ENCODE measurements around the gene ERVK3-1.
A peak's percentile ranks its signal among the peaks of the same experiment; 100 is the strongest.
"Not testable (repeated sequence)": the region's sequence is repeated elsewhere in the genome, so short reads cannot be mapped to it uniquely, and the experiment has no call there.

ERVK3-1 gene, protein sequence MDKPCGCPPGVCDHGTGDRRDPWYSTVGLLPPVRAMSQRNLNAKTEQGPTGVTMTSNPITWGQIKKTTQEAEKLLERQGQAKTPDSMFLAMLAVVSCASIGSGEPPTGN

GRCh38 chr19:58305065-58305931 lies at the start of gene ERVK3-1:
TSS of gene ERVK3-1 (plus strand) at chr19:58305377. CDS start at chr19:58312169, 6,792 bp downstream.
- peak; percentile 97 for DNase-seq

DNA sequence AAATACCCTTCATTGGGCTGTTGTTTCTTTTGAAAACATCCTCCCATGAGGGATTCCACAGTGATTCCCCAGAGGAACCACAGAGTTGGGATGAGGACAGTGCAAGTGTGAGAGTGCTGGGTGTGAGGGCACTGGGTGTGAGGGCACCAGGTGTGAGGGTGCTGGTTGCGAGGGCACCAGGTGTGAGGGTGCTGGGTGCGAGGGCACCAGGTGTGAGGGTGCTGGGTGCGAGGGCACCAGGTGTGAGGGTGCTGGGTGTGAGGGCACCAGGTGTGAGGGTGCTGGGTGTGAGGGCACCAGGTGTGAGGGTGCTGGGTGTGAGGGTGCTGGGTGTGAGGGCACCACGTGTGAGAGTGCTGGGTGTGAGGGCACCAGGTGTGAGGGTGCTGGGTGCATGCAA lies 46.9 kb upstream of the ERVK3-1 start:
- not testable (repeated sequence) for DNase-seq

DNA sequence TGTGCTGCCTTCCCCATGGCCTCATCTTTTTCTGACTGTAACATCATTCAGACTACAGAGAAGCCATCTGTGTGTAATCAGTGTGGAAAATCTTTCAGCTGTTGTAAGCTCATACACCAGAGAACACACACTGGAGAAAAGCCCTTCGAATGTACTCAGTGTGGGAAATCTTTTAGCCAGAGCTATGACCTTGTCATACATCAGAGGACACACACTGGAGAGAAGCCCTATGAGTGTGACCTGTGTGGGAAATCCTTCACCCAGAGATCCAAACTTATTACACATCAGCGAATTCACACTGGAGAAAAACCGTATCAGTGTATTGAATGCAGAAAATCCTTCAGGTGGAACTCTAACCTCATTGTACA lies 43.6 kb upstream of the ERVK3-1 start:
- no peak for DNase-seq

GRCh38 chr19:58261968-58262921 lies 42.9 kb upstream of the ERVK3-1 start:
- DNase-seq = no peak

DNA sequence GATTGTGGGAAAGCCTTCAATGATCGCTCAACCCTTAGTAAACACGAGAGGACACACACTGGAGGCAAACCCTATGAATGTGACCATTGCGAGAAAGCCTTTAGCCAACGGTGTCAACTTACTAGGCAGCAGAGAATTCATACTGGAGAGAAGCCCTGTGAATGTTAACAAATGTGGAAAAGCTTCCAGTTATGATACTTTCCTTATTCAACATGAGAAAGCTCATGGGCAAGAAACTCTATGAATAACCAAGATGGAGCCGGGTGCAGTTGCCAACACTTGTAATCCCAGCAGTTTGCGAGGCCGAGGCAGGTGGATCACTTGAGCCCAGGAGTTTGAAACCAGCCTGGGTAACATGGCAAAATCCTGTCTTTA lies 42.3 kb upstream of the ERVK3-1 start:
- DNase-seq = no peak

- DNase-seq = no peak
These were observed 40.1 kb upstream of the ERVK3-1 start for GRCh38 chr19:58265100-58265499.

- no peak for DNase-seq
These were observed 36.8 kb upstream of the ERVK3-1 start for GRCh38 chr19:58268344-58268743.

DNA sequence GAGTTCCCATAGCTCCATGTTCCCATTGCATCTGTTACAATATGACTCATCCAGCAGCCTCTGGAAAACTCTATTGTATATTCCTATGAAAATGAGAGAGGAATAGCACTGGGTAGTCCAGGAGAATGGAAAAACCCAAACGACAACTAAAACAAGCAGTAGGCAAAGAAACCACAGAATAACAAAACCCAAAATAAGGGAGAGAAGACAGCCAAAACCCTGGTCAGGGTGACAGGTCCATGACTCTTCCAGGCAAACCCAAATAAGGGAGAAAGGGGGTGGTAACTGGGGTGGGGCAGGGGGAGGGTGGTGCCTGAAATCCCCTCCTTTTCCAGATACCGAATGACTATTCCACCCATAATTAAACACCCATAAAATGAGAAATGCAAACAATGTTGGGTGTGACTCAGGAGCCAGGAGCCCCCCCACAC lies 30.4 kb upstream of the ERVK3-1 start:
- DNase-seq = no peak

- no peak for DNase-seq
These were observed 29.6 kb upstream of the ERVK3-1 start for GRCh38 chr19:58275564-58275963.

DNA sequence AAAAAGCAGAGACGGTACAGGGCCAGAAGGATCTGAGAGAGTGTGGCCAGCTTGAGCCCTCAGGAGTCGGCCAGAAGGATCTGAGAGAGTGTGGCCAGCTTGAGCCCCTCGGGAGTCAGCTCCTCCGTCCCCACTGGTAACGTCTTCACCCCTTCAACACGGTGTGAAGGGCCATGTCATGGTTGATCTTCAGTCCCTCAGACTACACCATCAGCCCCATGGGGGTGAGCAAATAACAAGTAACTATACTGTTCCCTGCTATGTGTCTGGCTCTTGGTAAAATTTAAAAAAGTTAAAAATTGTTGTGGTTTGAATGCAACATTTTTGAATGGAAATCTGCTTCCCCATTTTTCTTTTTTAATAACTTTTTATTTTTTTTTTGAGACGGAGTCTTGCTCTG lies 28.0 kb upstream of the ERVK3-1 start:
- no peak for DNase-seq

DNA sequence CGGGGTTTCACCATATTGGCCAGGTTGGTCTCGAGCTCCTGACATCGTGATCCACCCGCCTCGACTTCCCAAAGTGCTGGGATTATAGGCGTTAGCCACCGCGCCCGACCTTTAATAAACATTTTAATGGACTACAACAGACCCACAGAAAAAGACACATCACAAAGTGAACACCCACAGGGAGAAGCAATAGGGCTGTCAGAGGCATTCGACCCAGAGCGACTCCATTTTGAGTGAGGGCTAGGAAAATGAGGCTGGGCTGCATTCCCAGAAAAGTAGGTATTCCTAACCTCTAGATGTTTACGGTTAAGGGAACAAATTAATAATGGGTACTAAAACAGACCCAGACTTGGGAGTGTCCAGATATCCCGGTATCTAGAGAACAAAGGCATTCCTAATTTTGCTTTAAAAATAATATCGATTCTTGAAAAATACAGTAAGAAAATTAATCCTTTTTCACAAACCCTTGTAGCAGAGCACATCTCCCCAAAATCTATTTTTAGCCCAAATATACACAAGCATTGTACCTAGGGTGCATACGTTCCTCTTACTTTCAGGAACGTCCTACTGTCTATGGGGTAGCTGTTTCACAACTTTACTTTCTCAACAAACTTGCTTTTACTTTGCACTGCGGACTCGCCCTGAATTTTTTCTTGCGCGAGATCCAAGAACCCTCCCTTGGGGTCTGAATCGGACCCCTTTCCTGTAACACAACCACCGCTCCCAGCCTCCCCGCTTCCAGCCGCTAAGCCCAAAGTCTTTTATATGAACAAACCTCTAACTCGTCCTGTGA lies 27.2 kb upstream of the ERVK3-1 start:
- DNase-seq = no peak

GRCh38 chr19:58278541-58279041 lies 26.6 kb upstream of the ERVK3-1 start, which contains the start of gene ZNF8:
TSS of gene ZNF8 (plus strand) at chr19:58278955. CDS start at chr19:58279082, 127 bp downstream.
- peak; percentile 96 for DNase-seq

- DNase-seq = peak; percentile 15
These were observed 25.9 kb upstream of the ERVK3-1 start for GRCh38 chr19:58279042-58279924.

GRCh38 chr19:58279925-58280316 lies 25.3 kb upstream of the ERVK3-1 start:
- no peak for DNase-seq

DNA sequence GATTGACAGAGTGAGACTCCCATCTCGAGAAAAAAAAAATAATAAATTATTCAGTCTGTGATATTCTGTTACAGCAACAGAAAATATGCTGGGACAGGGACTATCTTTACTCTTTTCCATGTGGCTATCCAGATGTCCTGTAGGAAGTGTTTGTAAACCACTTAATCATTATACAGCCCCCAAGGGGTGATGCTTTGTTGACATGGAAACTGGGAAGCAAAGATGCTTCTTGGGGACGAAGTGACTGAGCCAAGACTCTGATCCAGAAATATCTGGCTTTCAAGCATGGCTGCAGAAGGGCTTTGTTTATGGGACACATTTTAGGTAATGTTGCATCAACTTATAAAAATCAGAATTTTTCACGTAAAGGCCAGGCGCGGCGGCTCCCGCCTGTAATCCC lies 21.0 kb upstream of the ERVK3-1 start:
- DNase-seq = no peak

DNA sequence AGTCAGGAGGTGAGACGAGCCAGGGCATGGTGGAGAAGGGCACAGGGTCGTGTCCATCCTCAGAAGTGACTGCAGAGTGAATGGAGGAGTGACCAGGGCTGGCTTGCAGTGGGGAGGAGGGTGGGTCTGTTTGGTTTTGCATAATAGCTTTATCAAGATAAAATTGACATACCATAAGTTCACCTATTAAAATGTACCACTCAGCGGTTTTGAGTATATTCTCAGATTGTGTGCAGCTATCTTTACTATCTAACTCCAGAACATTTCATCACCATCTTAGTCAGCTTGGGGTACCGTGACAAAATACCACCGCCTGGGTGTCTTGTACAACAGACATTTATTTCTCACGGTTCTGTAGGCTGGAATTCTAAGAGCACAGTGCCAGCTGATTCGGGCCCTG lies 13.2 kb upstream of the ERVK3-1 start:
- DNase-seq = no peak

DNA sequence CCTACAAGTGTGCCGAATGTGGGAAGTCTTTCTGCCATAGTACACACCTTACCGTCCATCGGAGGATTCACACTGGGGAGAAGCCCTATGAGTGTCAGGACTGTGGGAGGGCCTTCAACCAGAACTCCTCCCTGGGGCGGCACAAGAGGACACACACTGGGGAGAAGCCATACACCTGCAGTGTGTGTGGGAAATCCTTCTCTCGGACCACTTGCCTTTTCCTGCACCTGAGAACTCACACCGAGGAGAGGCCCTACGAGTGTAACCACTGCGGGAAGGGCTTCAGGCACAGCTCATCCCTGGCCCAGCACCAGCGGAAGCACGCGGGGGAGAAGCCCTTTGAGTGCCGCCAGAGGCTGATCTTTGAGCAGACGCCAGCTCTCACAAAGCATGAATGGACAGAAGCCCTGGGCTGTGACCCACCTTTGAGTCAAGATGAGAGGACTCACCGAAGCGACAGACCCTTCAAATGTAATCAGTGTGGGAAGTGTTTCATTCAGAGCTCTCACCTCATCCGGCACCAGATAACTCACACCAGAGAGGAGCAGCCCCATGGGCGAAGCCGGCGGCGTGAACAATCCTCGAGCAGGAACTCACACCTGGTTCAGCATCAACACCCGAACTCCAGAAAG lies 10.3 kb upstream of the ERVK3-1 start:
- no peak for DNase-seq

- no peak for DNase-seq
These were observed 9.1 kb upstream of the ERVK3-1 start for GRCh38 chr19:58296104-58296503.

GRCh38 chr19:58300620-58301019 lies 4.6 kb upstream of the ERVK3-1 start:
- DNase-seq = no peak

DNA sequence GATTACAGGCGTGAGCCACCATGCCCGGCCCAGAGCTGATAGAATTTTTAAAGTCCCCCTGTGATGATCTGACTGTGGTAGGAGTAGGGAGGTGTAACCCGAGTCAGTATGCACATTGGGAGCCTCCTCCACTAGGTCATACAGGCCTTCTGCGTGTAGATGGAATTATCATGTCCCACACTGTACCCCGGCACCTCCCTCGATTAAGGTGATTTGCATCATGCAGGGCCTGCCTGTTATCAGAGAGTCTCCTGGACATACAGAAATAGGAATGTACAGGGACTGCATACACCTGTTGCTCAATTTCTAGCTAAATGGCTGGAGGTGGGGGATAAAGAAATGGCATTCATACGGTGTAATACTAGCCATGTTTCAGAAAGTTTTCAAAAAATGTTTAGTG lies 922 bp upstream of the ERVK3-1 start:
- DNase-seq = no peak

GRCh38 chr19:58304748-58305064 lies 471 bp upstream of the ERVK3-1 start:
- DNase-seq = no peak
